GM12891 (cell line): ENCODE measurements around the gene WDR46.

Experiments used
- POLR2A ChIP-seq: IDR thresholded peaks from 2 replicates; pipeline ENCODE4 v1.6.1; 2011; ENCODE audit warnings: low read depth, low read length, control low read depth
- POLR2AphosphoS5 ChIP-seq: IDR thresholded peaks from 2 replicates; pipeline ENCODE4 v1.6.1; 2011; ENCODE audit warnings: low read depth, low read length, control low read depth
- POU2F2 ChIP-seq: IDR thresholded peaks from 2 replicates; pipeline ENCODE4 v1.6.1; 2011; ENCODE audit warnings: low read depth, mild to moderate bottlenecking, control low read depth, low read length, moderate library complexity
- TAF1 ChIP-seq: IDR thresholded peaks from 2 replicates; pipeline ENCODE4 v1.6.1; 2011; ENCODE audit warnings: low read depth, low read length, control low read depth

- TF ChIP-seq POLR2A (no peak), TAF1 (no peak), POLR2AphosphoS5 (no peak), POU2F2 (no peak)
Observed at GRCh38 chr6:33271117-33271467, 17.9 kb downstream of the WDR46 start.
